DMS114 treated with DMSO at 0.1 percent for 48 hours (cell line): ENCODE data around the gene PLCL1.
"Not testable (repeated sequence)": the region's sequence is repeated elsewhere in the genome, so short reads cannot be mapped to it uniquely, and the experiment has no call there.

Experiments used
- DNase-seq: peaks from one replicate; lab custom pipeline; 2025; ENCODE audit not compliant: unreplicated experiment; lab: John Stamatoyannopoulos, UW

The PLCL1 gene

DNA sequence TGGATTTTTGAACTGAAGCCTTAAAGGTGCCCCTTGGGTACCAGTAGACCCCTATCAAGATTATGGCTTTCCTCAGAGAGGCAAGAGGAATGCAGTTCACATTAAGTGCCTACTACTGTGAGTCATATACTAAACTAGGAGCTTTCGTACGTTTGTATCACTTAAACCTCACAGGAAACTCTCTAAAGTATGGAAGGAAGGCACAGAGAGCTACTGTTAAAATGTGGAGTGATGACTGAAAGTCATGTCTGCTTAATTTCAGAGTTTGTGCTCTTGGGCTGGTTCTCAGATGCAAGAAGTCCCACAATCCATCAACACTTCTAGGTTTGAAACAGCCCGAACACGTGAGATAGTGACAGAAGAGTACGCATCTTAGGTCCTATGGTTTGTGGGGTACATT lies 4.7 kb downstream of the PLCL1 start:
- no peak for DNase-seq

- no peak for DNase-seq
These were observed 5.6 kb downstream of the PLCL1 start for GRCh38 chr2:197810016-197810415.

- DNase-seq = no peak
These were observed 6.1 kb downstream of the PLCL1 start for GRCh38 chr2:197810491-197810890.

GRCh38 chr2:197813093-197813787 lies 8.8 kb downstream of the PLCL1 start:
- DNase-seq = no peak

DNA sequence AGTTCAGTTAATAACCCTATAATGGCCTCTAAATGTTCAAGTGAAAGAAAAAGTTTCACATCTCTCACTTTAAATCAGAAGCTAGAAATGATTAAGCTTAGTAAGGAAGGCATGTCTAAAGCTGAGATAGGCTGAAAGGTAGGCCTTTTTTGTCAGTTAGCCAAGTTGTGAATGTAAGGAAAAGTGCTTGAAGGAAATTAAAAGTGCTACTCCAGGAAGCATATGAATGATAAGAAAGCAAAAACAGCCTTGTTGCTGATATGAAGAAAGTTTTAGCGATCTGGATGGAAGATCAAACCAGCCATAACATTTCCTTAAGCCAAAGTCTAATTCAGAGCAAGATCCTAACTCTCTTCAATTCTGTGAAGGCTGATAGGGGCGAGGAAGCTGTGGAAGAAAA lies 10.1 kb downstream of the PLCL1 start:
- DNase-seq = no peak

DNA sequence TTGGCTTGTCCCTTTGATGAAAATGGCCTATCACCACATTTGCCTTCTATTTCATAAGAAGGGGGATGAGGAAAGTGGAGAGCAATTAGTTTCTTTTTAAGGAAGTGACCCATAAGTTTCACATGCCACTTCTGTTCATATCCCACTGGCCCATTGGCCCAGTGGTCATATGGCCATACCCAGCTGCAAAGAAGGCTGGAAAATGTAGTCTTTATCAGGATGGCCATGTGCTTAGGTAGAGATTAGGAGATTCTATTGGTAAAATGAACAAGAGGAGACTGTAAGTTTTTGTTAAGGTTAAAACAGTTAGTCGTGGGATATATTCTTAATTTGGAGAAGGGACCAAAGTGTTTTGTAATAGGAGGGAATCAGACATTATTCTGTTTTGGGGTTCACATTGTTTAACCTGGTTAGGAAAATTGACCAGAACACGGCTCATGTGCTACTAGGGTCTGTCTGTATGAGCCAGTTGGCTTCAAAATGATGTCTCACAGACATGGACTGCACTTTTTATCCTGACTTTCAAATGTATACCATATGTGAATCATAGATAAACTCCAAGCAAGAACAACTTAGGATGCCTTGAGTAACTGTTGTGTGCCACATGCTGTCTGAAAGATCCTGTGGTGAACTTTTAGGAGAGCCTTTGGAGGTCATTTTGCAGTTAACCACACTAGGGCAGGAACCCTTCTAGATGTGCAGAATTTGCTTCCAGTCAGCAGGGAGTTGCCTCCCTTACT lies 17.3 kb downstream of the PLCL1 start:
- no peak for DNase-seq

- DNase-seq = no peak
These were observed 17.9 kb downstream of the PLCL1 start for GRCh38 chr2:197822333-197822732.

- DNase-seq = no peak
These were observed 23.2 kb downstream of the PLCL1 start for GRCh38 chr2:197827618-197828017.

DNA sequence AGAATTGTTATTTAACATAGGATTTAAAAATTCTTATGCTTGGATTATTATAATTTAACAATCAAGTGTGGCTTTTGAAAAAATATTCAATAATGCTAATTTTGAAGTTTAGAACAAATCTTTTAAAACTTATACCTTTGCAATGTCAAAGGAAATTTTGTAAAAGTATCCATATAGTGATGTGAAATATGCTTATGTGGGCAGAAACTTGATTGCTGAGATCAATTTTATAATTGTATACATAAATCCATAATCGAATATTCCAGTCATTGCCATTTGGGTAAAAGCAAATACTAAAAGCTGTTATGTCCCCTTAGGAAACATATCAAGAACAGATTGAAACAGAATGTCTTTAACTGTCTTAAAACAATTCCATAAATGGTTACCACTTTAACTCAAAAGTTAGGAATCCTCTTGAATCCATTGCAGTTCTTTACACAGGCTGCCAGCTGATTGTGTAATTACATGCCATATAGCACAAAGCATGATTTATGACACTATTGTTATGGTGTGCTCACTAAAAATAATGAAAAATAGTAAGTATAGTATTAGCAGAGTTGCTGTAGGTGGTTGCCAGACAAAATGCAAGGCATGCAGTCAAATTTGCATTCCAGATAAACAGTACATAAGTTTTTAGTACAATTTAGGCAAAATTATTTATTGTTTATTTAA lies 24.2 kb downstream of the PLCL1 start:
- DNase-seq = no peak

DNA sequence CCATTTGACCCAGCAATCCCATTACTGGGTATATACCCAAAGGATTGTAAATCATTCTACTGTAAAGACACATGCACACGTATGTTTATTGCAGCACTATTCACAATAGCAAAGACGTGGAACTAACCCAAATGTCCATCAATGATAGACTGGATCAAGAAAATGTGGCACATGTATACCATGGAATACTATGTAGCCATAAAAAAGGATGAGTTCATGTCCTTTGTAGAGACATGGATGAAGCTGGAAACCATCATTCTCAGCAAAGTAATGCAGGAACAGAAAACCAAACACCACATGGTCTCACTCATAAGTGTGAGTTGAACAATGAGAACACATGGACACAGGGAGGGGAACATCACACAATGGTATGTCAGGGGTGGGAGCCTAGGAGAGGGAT lies 30.4 kb downstream of the PLCL1 start:
- DNase-seq = not testable (repeated sequence)

DNA sequence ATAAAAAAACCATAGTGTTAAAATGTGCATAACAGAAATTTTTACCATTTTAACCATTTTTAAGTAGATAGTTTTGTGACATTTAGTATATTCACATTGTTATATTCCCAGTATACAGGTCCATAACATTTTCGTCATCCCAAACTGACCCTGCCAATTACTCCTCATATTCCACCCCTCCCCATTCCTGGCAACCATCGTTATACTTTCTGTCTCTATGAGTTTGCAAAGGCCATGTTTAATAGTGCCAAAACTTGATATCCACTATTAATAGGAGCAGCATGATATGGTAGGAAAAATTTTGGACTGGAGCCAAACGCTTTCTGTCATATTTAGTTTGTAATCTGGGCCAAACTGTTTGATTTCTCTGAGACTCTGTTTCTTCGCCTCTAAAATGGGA lies 30.9 kb downstream of the PLCL1 start:
- no peak for DNase-seq

GRCh38 chr2:197838036-197838435 lies 33.6 kb downstream of the PLCL1 start:
- no peak for DNase-seq

DNA sequence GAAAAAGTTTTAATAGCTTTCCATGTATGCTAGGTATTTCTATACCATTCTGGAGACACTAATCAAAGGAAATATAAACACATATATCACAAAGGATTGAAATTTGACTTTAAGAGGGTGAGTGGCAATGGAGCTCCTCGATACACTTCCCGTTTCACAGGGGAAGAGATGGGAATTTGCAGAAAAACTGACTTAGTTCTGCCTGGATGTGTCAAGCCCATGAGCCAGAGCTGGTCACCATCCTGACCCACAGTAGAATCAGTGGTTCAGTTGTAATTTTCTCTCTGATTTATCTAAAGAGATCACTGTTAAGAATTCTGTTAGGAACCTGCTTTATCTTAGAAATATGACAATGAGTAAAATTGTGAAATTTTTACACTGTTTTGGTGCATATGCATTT lies 34.2 kb downstream of the PLCL1 start:
- no peak for DNase-seq

DNA sequence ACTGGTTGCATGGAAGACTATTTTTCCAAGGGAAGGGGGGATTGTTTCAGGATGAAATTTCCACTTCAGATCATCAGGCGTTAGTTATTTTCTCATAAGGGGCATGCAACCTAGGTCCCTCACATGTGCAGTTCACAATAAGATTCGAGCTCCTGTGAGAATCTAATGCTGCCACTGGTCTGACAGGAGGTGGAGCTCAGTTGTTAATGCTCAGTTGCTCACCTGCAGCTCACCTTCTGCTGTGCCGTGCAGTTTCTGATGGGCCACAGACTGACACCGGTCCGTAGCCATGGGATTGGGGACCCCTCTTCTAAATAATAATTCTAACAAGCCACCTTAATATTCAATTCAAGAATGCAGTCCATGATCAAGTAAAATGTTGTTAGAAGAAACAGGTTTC lies 34.9 kb downstream of the PLCL1 start:
- DNase-seq = no peak

DNA sequence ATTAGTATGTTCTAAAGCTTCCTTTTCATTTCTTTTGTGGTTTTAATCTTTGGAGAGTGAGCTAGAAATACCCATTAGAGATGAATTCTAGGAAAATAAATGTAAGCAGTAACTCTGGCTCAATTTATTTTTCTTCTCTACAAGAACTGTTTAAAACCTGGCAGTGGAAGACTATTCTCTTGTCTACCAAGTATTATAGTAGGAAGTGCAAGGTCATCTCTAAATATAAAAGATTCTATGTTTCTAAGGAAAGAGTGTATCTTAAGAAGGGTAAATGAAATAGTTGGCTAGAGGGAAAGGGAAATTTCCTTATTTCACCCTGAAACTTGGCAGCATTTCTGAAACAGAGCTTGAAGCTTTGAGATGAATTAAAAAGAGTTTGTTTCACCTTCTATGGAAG lies 35.5 kb downstream of the PLCL1 start:
- DNase-seq = no peak

DNA sequence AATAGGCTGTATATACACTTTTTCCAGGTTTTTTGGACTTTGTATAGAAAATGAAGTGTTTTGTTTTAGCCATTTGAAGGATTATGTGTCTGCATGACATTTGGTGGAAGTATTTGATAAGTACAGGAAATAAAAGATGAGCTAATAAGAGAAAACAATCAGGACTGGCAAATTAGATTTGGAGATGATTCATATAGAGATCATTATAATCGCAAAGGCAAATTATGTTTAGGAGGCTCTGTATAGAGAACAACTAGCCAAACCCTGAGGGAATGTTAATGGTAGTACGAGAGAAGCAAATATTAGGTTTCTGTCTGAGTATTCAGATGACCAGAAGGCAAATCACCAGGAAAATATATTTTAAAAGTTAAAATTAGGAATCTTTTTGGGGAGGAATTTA lies 41.7 kb downstream of the PLCL1 start:
- no peak for DNase-seq

- no peak for DNase-seq
These were observed 42.4 kb downstream of the PLCL1 start for GRCh38 chr2:197846777-197847176.

DNA sequence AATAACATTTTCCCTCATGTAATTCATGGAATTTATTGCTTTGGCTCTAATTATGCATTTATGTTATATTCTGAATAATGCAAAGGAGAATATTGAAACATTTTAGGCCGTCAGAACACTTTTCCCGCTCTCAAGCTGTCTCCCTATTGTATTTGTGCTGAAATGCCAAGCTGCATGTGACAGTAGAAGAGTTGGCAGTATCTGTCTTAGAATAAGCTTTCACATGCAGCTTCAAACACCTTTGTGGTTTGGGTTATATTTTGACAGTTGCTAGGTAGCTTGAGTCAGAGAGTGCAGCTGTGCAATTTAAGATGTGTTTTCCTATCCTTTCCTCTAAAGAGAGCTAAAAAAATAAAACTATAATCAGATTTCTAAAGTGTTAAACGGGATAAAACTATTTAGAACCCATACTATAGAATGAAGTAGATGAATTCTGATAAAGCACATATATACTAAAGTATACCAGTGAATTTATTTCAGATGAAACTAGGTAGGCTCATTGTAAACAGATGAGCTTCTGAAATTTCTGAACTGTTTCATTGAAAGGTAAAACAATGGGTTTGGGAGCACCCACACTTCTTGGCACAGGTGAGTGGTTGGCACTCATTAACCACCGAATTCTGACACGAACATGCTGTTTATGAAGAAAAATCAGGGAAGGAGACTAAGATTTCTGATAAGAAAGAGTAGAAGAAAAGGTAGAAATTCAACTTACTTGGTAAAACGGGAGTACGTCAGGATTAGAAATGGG lies 43.4 kb downstream of the PLCL1 start:
- no peak for DNase-seq

GRCh38 chr2:197848602-197849001 lies 44.2 kb downstream of the PLCL1 start:
- DNase-seq = no peak

- no peak for DNase-seq
These were observed 46.6 kb downstream of the PLCL1 start for GRCh38 chr2:197850882-197851450.

- DNase-seq = no peak
These were observed 47.1 kb downstream of the PLCL1 start for GRCh38 chr2:197851451-197851850.
